ENCODE data around the gene UGT2B17.

DNA sequence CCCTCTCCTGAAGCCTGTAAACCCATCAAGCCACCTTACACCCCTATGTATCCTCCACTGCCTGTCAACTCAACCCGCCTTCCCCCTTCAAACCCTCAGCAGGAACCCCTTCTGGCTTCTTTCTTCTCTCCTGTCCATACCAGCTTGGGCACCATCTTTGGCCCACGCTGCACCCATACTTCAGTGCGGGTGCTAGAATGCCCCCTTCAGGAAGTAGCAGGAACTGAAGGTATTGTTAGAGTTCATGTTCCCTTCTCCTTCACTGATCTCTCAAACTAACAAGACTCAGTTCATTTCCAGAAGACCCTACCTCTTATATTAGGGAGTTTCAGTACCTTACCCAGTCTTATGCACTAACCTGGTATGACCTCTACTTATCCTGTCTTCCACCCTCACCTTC lies 1.5 kb upstream of the UGT2B17 start:
- TF ChIP-seq, protein P1, sequence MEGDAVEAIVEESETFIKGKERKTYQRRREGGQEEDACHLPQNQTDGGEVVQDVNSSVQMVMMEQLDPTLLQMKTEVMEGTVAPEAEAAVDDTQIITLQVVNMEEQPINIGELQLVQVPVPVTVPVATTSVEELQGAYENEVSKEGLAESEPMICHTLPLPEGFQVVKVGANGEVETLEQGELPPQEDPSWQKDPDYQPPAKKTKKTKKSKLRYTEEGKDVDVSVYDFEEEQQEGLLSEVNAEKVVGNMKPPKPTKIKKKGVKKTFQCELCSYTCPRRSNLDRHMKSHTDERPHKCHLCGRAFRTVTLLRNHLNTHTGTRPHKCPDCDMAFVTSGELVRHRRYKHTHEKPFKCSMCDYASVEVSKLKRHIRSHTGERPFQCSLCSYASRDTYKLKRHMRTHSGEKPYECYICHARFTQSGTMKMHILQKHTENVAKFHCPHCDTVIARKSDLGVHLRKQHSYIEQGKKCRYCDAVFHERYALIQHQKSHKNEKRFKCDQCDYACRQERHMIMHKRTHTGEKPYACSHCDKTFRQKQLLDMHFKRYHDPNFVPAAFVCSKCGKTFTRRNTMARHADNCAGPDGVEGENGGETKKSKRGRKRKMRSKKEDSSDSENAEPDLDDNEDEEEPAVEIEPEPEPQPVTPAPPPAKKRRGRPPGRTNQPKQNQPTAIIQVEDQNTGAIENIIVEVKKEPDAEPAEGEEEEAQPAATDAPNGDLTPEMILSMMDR (IDR thresholded peaks at IDR 0.05): no peak
- TF ChIP-seq POLR2A (IDR thresholded peaks at IDR 0.05): no peak
